Liver (tissue), 9 donors: ENCODE results near the gene PHGDH. TPM values are rescaled to one million over a fixed set of nuclear protein-coding genes. Genes with fewer than 3 reads are reported as not detected.

Experiments
- DNase-seq: peaks from one replicate; pipeline ENCODE4 v3.0.0-alpha.2; 2017; ENCODE audit warnings: low spot score
- H3K27ac ChIP-seq, 2 donors: one replicate each; pipeline ENCODE4 v1.7.0; 2013; ENCODE audit warnings: inconsistent platforms in 2 of 2, low read length in 2 of 2, control low read depth in 1 of 2, low read depth in 1 of 2, mild to moderate bottlenecking in 1 of 2
- H3K27me3 ChIP-seq, 4 donors: one replicate each; pipeline versions ENCODE4 v1.6.1 to v1.7.0; 2013; ENCODE audit warnings: low read length in 3 of 4, inconsistent platforms in 1 of 4, mild to moderate bottlenecking in 1 of 4, moderate library complexity in 1 of 4; ENCODE audit not compliant: control insufficient read depth in 4 of 4, insufficient read depth in 4 of 4
- H3K36me3 ChIP-seq, 4 donors: one replicate each; pipeline versions ENCODE4 v1.6.1 to v1.7.0; 2013; ENCODE audit warnings: low read length in 3 of 4, mild to moderate bottlenecking in 3 of 4, low read depth in 1 of 4, moderate library complexity in 1 of 4; ENCODE audit not compliant: control insufficient read depth in 4 of 4, insufficient read depth in 3 of 4
- H3K4me1 ChIP-seq, 4 donors: one replicate each; pipeline versions ENCODE4 v1.6.1 to v1.7.0; 2013; ENCODE audit warnings: low read length in 3 of 4, mild to moderate bottlenecking in 3 of 4, moderate library complexity in 1 of 4; ENCODE audit not compliant: control insufficient read depth in 4 of 4, insufficient read depth in 4 of 4
- H3K4me3 ChIP-seq, 3 donors: one replicate each; pipeline versions ENCODE4 v1.6.1 to v1.7.0; 2013; ENCODE audit warnings: low read length in 3 of 3, control low read depth in 1 of 3, low read depth in 1 of 3, mild to moderate bottlenecking in 1 of 3
- H3K9ac ChIP-seq, 2 donors: one replicate each; pipeline ENCODE4 v1.7.0; 2013; ENCODE audit warnings: low read length in 2 of 2, mild to moderate bottlenecking in 2 of 2, moderate library complexity in 2 of 2, control low read depth in 1 of 2, low read depth in 1 of 2
- H3K9me3 ChIP-seq, 4 donors: one replicate each; pipeline versions ENCODE4 v1.6.1 to v1.7.0; 2013; ENCODE audit warnings: low read length in 3 of 4; ENCODE audit not compliant: control insufficient read depth in 4 of 4
- ATF3 ChIP-seq: IDR thresholded peaks from 2 replicates; pipeline ENCODE4 v1.6.1; 2016; ENCODE audit warnings: antibody characterized with exemption
- CTCF ChIP-seq: fragments of 150-350 bp; IDR thresholded peaks from 2 replicates; pipeline ENCODE4 v1.5.1; 2017; ENCODE audit warnings: improper control_type of control experiment, low read depth, low read length; ENCODE audit not compliant: missing input control
- EGR1 ChIP-seq, 2 donors: IDR thresholded peaks; 2 replicates each; pipeline ENCODE4 v1.6.1; 2016 to 2018; ENCODE audit warnings: antibody characterized with exemption in 2 of 2, low read depth in 2 of 2
- FOXA1 ChIP-seq: IDR thresholded peaks from 2 replicates; pipeline ENCODE4 v1.6.1; 2016; ENCODE audit warnings: antibody characterized with exemption
- FOXA2 ChIP-seq: IDR thresholded peaks from 2 replicates; pipeline ENCODE4 v1.6.1; 2016; ENCODE audit warnings: antibody characterized with exemption
- GABPA ChIP-seq, 2 donors: IDR thresholded peaks in 1 of 2; conservative IDR thresholded peaks in 1 of 2; 2 replicates each; pipeline ENCODE4 v1.6.1; 2016; ENCODE audit warnings: antibody characterized with exemption in 2 of 2, mild to moderate bottlenecking in 1 of 2, moderate library complexity in 1 of 2
- HNF4G ChIP-seq: IDR thresholded peaks from 2 replicates; pipeline ENCODE4 v1.6.1; 2016; ENCODE audit warnings: antibody characterized with exemption
- JUND ChIP-seq, 2 donors: IDR thresholded peaks; 2 replicates each; pipeline ENCODE4 v1.6.1; 2016; ENCODE audit warnings: antibody characterized with exemption in 2 of 2
- MAX ChIP-seq: IDR thresholded peaks from 2 replicates; pipeline ENCODE4 v1.6.1; 2016; ENCODE audit warnings: antibody characterized with exemption
- NR2F2 ChIP-seq: IDR thresholded peaks from 2 replicates; pipeline ENCODE4 v1.6.1; 2016; ENCODE audit warnings: antibody characterized with exemption
- RAD21 ChIP-seq, 2 donors: IDR thresholded peaks; 2 replicates each; pipeline ENCODE4 v1.6.1; 2016; ENCODE audit warnings: antibody characterized with exemption in 2 of 2, mild to moderate bottlenecking in 2 of 2
- REST ChIP-seq: IDR thresholded peaks from 2 replicates; pipeline ENCODE4 v1.6.1; 2016; ENCODE audit warnings: antibody characterized with exemption, mild to moderate bottlenecking
- RXRA ChIP-seq, 2 donors: IDR thresholded peaks; 2 replicates each; pipeline ENCODE4 v1.6.1; 2017 to 2018; ENCODE audit warnings: antibody characterized with exemption in 2 of 2, mild to moderate bottlenecking in 1 of 2
- SP1 ChIP-seq: IDR thresholded peaks from 2 replicates; pipeline ENCODE4 v1.6.1; 2018; ENCODE audit warnings: antibody characterized with exemption, mild to moderate bottlenecking
- TAF1 ChIP-seq: conservative IDR thresholded peaks from 2 replicates; pipeline ENCODE4 v1.6.1; 2016; ENCODE audit warnings: antibody characterized with exemption, mild to moderate bottlenecking
- YY1 ChIP-seq: IDR thresholded peaks from 2 replicates; pipeline ENCODE4 v1.6.1; 2016; ENCODE audit warnings: antibody characterized with exemption, mild to moderate bottlenecking
- ZBTB33 ChIP-seq: IDR thresholded peaks from 2 replicates; pipeline ENCODE4 v1.6.1; 2016; ENCODE audit warnings: antibody characterized with exemption
- WGBS: extraction: QIAGEN DNeasy Blood & Tissue Kit; methylation state at CpG from one replicate; pipeline ENCODE4 v1.1.7; 2013; 5-methylcytosine and 5-hydroxymethylcytosine counted together
- polyA plus RNA-seq, 2 donors: library from polyadenylated mRNA; stranded (reverse) in 1 of 2; unstranded in 1 of 2; fragments of 200-250 nt in 1 of 2; fragments of >200 nt in 1 of 2; fragmentation: Nextera tagmentation in 1 of 2; extraction: Ambion mirVana in 1 of 2; gene quantifications; one replicate each; pipeline versions ENCODE4 v1.2.1 to v1.2.3, GENCODE V29; 2013 to 2015
- total RNA-seq, 2 donors: library from RNA; depleted of rRNA; stranded (reverse); fragments of >200 nt; gene quantifications; one replicate each; pipeline ENCODE4 v1.2.3, GENCODE V29; 2014
- donor health status: healthy.
- donor health status: healthy.
- donor health status: healthy.
- donor health status: healthy.
- donor health status: healthy.

PHGDH gene
- total and polyA plus RNA-seq, 4 donors: 48.0 to 178 (median 80.5) TPM

GRCh38 chr1:119737040-119737682 is 25.4 kb downstream of the PHGDH start:
- DNase-seq: peak; percentile 50
- Histone ChIP-seq H3K9me3 (no peaks in the 10 kb centered on the region), H3K27ac (no peak overlapping the region), H3K27me3 (no peaks in the 10 kb centered on the region), H3K4me3 (no peak overlapping the region), H3K4me1 (peaks cover 0 to 47% (median 9%) of the 10 kb centered on the region in 4 donors), H3K36me3 (peaks cover 0 to 36% (median 15%) of the 10 kb centered on the region in 4 donors), H3K9ac (no peak overlapping the region)
- TF ChIP-seq GABPA (IDR thresholded peaks at IDR 0.05 in 1 of 2, conservative IDR thresholded peaks at IDR 0.05 in 1 of 2) (no peak), NR2F2 (no peak), JUND (IDR thresholded peaks at IDR 0.05) (no peak), EGR1 (IDR thresholded peaks at IDR 0.05; ENCODE audit: low read depth in 2 of 2) (no peak), TAF1 (no peak), ATF3 (no peak), SP1 (no peak)
- 63% methylated on average over 16 of the region's 16 CpGs for WGBS

- no peaks in the 10 kb centered on the region for H3K27me3 ChIP-seq
- WGBS: 88% methylated on average over 7 of the region's 7 CpGs
- TF ChIP-seq FOXA1: no peak
- no peak for TF ChIP-seq ATF3
- no peak for TF ChIP-seq YY1
- no peak for TF ChIP-seq JUND (IDR thresholded peaks at IDR 0.05)
- TF ChIP-seq REST: no peak
- TF ChIP-seq FOXA2: no peak
- no peak for TF ChIP-seq RXRA (IDR thresholded peaks at IDR 0.05)
- no peak for TF ChIP-seq NR2F2
- TF ChIP-seq HNF4G: no peak
- no peak for TF ChIP-seq GABPA (IDR thresholded peaks at IDR 0.05 in 1 of 2, conservative IDR thresholded peaks at IDR 0.05 in 1 of 2)
- no peak for TF ChIP-seq RAD21 (IDR thresholded peaks at IDR 0.05)
- no peak for TF ChIP-seq TAF1
- TF ChIP-seq ZBTB33: no peak
- no peak for TF ChIP-seq CTCF
- no peak for TF ChIP-seq MAX
- TF ChIP-seq SP1: no peak
- no peak for TF ChIP-seq EGR1 (IDR thresholded peaks at IDR 0.05; ENCODE audit: low read depth in 2 of 2)
- no peak overlapping the region for H3K27ac ChIP-seq
- no peak overlapping the region for H3K4me3 ChIP-seq
- H3K9me3 ChIP-seq: no peaks in the 10 kb centered on the region
- no peak overlapping the region for H3K9ac ChIP-seq
- no peak for DNase-seq
- peaks cover 0 to 53% (median 18%) of the 10 kb centered on the region in 4 donors for H3K4me1 ChIP-seq
- H3K36me3 ChIP-seq: peaks cover 0 to 32% (median 15%) of the 10 kb centered on the region in 4 donors
These were observed 26.5 kb downstream of the PHGDH start for GRCh38 chr1:119738100-119738720.
